ENCODE data around the gene FTO. TPM values are rescaled to one million over a fixed set of nuclear protein-coding genes. Genes with fewer than 3 reads are reported as not detected.

Gene FTO
- total RNA-seq, 1 donor from 2014 or later, result 65.8 TPM

DNA sequence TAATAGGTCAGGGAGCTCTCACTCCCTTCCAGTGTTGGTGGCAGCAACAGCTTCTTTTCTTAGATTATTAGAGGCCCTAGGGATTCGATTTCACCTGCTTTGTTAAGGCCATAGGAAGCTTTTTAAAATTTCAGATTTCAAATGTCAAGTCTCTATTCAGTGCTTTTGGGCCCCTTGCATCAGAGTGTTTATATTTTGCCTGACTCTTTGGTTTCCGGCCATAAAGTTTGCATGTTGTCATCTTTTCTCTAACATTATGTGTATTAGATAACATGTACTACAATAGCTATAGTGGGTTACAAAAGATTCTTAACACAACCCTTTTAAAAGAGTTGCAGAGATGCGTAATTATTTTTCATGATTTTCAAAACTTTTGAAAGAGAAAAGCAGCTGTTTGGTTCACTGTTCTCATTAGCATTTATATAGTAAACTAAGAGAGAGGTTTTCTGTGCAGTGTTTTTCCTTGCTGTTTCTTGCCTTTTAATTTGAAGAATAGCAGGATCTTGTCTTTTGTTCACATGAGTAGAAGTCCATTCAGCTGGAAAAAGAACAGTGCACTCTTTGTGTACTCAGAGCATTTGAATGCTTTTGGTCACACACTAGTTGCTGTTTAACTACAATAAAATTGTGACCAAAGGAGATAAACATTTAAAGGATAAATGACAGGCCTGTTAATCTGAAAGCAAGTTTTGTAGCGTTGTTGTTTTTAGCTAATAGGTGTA, 52.5 kb downstream of the FTO start:
- Mint-ChIP-seq H3K9me3 (peaks cover 2% of the 10 kb centered on the region), H3K36me3 (ENCODE audit: low read depth) (no peaks in the 10 kb centered on the region), H3K4me1 (peaks cover 26% of the 10 kb centered on the region), H3K27me3 (no peaks in the 10 kb centered on the region), H3K4me3 (no peak overlapping the region), H3K27ac (no peak overlapping the region)
- ChIA-PET CTCF (no interaction called here), POLR2A (no interaction called here)
- intact Hi-C loops (cut with micrococcal nuclease), result no loop called here
- no peak for ATAC-seq (ENCODE audit: low read depth)
- TF ChIP-seq, protein P1, sequence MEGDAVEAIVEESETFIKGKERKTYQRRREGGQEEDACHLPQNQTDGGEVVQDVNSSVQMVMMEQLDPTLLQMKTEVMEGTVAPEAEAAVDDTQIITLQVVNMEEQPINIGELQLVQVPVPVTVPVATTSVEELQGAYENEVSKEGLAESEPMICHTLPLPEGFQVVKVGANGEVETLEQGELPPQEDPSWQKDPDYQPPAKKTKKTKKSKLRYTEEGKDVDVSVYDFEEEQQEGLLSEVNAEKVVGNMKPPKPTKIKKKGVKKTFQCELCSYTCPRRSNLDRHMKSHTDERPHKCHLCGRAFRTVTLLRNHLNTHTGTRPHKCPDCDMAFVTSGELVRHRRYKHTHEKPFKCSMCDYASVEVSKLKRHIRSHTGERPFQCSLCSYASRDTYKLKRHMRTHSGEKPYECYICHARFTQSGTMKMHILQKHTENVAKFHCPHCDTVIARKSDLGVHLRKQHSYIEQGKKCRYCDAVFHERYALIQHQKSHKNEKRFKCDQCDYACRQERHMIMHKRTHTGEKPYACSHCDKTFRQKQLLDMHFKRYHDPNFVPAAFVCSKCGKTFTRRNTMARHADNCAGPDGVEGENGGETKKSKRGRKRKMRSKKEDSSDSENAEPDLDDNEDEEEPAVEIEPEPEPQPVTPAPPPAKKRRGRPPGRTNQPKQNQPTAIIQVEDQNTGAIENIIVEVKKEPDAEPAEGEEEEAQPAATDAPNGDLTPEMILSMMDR (IDR thresholded peaks at IDR 0.05), result no peak
- no peak for DNase-seq

DNA sequence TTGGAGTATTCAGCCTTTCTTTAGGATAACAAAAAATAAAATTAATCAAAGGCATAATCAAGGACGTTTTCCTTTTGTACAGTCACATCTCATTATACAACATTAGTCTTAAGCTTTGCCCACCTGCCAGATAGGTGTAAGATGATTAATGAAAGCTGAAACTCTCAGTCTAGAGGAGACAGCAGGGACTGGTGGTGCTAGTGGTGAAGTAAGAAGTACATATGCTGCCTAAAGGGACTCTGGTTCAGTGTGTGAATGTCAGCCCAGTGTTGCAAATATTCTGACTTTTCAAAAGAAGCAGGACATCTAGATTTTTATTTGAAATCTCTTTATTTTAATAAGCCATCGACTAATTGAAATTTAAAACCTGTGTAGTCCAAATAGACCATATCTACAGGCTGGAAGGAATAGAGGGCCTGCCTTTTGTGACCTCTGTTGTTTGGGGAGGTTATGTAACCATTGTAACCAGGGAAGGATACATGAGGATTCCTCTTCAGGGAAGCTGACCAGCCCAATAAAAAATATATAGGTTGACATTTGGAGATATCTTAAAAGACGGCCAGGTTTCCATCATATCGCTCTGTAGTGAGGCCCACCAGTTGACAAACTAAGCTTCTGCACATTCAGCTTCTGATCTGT, 54.1 kb downstream of the FTO start:
- no peak overlapping the region for H3K4me3 Mint-ChIP-seq
- H3K9me3 Mint-ChIP-seq, result peaks cover 2% of the 10 kb centered on the region
- H3K4me1 Mint-ChIP-seq, result peaks cover 24% of the 10 kb centered on the region
- no peak overlapping the region for H3K27ac Mint-ChIP-seq
- intact Hi-C loops (cut with micrococcal nuclease), result no loop called here
- DNase-seq (no peak), ATAC-seq (ENCODE audit: low read depth) (no peak)
- TF ChIP-seq, protein P1 (IDR thresholded peaks at IDR 0.05), result no peak
- no peaks in the 10 kb centered on the region for H3K27me3 Mint-ChIP-seq
- no peaks in the 10 kb centered on the region for H3K36me3 Mint-ChIP-seq (ENCODE audit: low read depth)
- CTCF ChIA-PET, result no interaction called here
- POLR2A ChIA-PET, result no interaction called here

DNA sequence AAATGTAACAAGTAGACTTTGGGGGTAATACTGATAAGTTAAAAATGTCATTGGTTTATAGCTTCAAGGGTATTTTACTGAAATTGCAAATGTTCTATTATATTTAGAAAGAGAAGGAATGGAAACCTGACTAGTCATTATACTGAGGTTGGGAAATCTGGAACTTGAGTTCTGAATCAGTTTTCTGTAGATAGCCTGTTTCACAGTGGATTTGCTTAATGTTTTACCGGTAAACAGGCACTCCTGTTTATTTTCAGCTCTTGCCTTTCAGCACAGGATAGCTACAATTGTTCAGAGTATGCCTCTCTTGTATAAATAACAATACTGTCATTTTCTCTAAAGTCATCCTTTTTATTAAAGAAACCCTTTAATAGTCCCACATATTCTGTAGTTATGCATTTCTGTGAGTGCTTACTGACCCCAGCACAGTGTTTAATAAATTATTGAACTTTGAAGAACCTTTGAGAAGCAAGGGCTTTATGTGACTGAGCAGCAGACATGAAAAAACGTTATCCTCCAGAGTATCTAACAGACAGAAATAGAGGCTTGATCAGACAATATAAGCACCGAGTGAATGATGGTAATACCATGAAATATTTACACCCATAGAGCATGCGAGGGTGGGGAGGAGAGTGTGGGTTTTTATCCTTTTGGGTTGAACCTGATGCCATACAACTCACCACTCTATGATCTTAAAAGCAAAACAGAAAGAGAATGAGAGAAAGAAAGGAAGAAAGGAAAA, 58.2 kb downstream of the FTO start:
- intact Hi-C loops (cut with micrococcal nuclease), result no loop called here
- Mint-ChIP-seq H3K27me3 (no peaks in the 10 kb centered on the region), H3K27ac (no peak overlapping the region), H3K4me3 (no peak overlapping the region), H3K4me1 (peaks cover 2% of the 10 kb centered on the region), H3K9me3 (peaks cover 2% of the 10 kb centered on the region), H3K36me3 (ENCODE audit: low read depth) (no peaks in the 10 kb centered on the region)
- TF ChIP-seq, protein P1 (IDR thresholded peaks at IDR 0.05), result no peak
- ChIA-PET POLR2A (no interaction called here), CTCF (no interaction called here)
- ATAC-seq (ENCODE audit: low read depth) (no peak), DNase-seq (no peak)

DNA sequence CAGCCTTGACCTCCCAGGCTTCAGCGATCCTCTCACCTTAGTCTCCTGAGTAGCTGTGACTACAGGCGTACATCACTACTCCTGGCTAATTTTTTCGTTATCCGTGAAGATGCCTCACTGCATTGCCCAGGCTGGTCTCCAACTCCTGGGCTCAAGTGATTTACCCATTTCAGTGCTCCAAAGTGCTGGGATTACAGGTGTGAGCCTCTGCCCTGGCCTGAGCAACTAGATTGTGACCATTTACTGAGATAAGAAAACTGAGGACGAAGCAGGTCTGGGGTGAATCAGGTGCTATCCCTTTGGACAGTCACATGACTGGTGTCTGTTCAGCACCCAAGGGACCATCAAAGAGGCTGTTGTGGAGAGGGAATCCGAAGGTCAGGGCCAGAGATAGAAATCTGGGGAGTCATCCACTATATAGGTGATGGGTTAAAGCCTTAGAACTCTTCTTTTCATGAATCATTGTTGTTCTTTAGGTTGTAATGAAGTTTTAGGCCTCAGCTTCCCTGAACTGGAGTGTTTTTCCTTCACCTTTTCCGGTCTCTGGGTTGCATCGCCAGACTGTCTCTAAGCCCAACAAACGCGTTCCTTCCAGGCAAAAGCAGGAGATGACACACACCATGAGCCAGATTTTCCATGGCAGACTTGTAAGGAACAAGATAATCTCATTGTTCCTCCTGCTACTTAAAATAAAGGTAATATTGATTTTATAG, 62.5 kb downstream of the FTO start:
- H3K36me3 Mint-ChIP-seq (ENCODE audit: low read depth), result no peaks in the 10 kb centered on the region
- ATAC-seq (ENCODE audit: low read depth) (no peak), DNase-seq (no peak)
- no peak overlapping the region for H3K4me3 Mint-ChIP-seq
- H3K27me3 Mint-ChIP-seq, result no peaks in the 10 kb centered on the region
- H3K9me3 Mint-ChIP-seq, result no peaks in the 10 kb centered on the region
- TF ChIP-seq, protein P1 (IDR thresholded peaks at IDR 0.05), result no peak
- ChIA-PET POLR2A (no interaction called here), CTCF (no interaction called here)
- intact Hi-C loops (cut with micrococcal nuclease), result no loop called here
- no peak overlapping the region for H3K27ac Mint-ChIP-seq
- peaks cover 7% of the 10 kb centered on the region for H3K4me1 Mint-ChIP-seq

DNA sequence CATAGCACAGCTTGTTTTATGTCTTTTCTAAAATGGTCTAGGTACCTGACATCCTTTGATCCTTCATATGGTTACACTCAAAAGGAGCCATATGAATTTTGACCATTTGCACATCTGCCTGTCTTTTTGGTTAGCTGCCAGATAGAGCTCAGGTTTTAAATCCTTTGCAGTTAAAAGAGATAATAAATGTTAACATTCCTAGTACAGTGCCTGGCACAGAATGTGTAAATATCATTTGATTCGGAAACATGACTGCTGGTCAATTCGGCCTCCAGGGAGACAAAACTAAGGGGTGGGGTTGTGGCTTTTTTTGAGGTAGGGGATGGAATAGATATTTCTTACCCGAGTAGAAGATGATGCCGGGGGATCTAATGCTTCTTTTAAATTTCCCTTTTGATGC, 64.2 kb downstream of the FTO start:
- Mint-ChIP-seq H3K4me1 (peaks cover 4% of the 10 kb centered on the region), H3K4me3 (no peak overlapping the region), H3K27ac (no peak overlapping the region), H3K36me3 (ENCODE audit: low read depth) (no peaks in the 10 kb centered on the region), H3K27me3 (no peaks in the 10 kb centered on the region), H3K9me3 (no peaks in the 10 kb centered on the region)
- TF ChIP-seq, protein P1 (IDR thresholded peaks at IDR 0.05), result no peak
- DNase-seq (no peak), ATAC-seq (ENCODE audit: low read depth) (no peak)
- ChIA-PET CTCF (no interaction called here), POLR2A (no interaction called here)
- intact Hi-C loops (cut with micrococcal nuclease), result no loop called here

All from activated B cell treated with CpG ODN at 0.5 μM for 24 hours (primary cell).